ENCODE data around the gene SH3GL2.

The SH3GL2 gene

DNA sequence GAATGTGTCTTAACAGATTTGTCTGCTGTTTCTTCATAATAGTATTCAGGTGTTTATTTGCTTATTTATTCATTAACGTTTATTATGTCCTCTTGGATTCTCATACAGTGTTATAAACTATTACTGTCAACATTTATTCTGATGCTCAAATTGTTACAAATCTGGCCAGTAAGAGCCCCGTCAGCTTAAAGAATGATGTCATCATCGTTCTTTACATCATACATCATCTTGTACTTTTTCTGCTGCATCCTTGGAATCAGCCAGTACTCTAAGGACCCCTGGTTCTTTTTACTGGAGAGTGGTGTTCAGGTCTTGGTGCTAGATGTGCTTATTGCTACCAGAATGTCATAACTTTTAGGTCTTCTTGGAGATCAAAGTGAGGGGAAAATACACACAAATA, 86.6 kb downstream of the SH3GL2 start:
- no peak for DNase-seq

- no peak for DNase-seq
Observed at GRCh38 chr9:17669206-17669605, 90.3 kb downstream of the SH3GL2 start.

- no peak for DNase-seq
Observed at GRCh38 chr9:17682684-17683083, 103.8 kb downstream of the SH3GL2 start.

- no peak for DNase-seq
Observed at GRCh38 chr9:17688834-17689233, 110.0 kb downstream of the SH3GL2 start.

DNA sequence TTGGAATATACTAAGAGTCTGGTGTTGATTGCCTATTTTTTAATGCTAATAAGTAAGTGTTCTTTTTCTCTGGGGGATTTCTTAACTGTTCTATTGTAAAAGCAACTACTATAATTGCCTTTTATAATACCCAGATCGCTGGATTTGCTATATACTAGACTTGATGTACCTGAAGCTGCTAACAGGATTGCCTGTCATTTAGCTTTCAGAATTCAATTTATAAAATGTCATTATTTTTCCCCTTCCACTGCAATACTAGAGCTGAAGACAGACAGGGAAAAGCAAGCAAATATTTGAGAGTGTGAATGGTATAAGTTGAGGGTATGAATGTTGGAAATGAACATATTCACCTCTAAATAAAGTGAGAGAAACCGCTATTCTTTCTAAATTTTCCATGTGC, 115.5 kb downstream of the SH3GL2 start:
- no peak for DNase-seq

DNA sequence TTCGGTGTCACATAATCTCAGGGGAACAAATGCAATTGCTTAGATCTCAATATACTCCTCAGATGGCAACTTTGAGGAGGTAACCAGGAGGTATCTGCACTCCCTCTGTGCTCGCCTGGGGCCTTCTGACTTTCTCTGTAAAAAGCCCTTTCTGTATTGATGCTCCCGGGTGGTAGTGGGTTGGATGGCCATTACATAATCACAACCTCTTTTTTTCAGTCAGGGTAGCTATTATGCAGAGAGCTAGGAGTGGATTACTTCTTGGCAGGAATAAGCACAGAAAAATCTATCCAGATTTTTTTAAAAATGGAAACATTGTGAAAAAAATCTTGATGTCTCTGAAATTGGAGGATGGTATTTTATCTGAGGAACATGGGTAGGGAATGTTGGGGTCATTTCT, 116.6 kb downstream of the SH3GL2 start:
- DNase-seq: no peak

DNA sequence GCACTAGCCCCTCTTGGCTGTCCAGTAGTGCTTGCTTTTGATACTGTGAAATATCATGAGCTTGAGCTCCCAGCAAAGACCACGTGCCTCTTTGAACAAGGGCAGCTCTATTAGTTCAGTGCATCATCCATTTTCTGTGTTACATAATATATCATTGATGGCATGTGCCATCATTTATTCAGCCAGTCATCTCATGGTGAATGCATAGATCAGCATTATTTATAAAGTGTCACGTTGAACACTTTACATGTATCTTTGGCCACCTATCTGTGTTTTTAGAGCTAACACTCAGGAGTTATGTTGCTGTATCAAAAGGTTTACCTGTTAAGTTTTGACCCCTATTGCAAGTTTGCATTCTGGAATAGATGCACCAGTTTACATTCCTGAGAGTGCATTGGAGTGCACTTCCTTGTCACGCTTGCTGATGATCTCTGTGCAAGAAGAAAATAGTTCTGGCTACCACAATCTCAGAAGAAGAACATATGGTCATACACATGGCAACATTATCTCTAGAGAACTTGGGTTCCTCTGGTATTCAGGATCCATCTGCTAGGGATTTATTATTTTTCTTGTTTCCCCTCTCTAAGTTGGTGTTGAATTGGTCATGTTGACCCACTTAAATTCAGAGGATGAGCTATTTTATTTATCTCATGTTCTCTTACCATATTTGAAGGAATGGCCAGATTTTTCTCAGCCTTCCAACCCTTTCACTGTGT, 120.9 kb downstream of the SH3GL2 start:
- no peak for DNase-seq

- no peak for DNase-seq
Observed at GRCh38 chr9:17706347-17706746, 127.5 kb downstream of the SH3GL2 start.

GRCh38 chr9:17719053-17719452, 140.2 kb downstream of the SH3GL2 start:
- DNase-seq: no peak

DNA sequence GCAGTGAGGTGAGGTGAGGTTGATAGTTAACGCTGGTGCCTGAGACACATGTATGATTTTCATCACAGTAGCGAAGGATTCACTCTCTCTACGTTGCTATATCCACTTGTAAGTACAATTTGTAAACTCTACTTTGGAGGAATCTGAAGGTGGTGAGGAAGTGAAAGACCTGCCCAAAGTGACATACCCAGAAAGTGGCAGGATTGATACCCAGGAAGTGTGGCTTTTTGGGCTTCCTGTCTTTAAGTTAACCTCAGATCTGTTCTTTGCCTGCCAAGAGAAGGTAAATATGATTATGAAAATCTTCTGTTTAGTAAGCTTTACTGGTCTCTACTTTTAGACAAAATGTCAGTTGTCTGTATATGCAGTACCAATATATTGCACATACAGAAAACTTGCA, 143.1 kb downstream of the SH3GL2 start:
- DNase-seq: no peak

DNA sequence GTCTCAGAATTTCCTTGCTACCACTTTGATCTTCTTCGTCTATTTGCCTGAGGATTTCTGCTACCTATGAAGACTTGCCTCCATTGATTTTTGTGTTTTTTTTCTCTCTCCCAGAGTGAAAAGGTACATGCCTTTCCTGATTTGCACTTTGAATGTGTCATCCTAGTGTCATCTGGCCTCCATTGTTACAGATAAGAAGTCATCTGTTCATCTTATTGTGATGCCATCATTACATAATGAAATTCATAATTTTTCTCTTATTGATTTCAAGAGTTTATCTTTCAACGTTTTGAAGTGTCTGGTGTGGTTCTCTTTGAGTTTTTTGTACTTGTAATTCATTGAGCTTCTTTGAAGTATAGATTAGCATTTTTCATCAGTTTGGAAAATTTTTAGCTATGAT, 144.8 kb downstream of the SH3GL2 start:
- DNase-seq: no peak

GRCh38 chr9:17725399-17726010, 146.6 kb downstream of the SH3GL2 start:
- no peak for DNase-seq

DNA sequence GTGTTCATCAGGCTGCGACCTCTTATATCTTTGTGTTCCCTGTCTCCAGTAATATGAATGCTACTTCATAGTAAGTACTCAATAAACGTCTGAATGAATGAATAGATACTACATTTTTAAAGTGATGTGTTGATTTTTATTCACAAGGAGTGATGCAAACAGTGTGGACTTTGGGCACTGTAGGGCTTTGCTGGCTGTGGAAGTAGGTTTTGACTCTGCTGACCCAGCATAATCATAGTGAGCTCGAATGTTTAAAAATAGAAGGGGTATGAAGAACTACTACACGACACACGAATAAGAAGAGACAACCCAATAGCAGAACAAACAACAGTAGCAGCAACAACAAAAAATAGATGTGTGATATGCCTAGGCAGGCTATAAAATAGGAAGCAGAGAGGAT, 147.4 kb downstream of the SH3GL2 start:
- DNase-seq: no peak

GRCh38 chr9:17730899-17731298, 152.0 kb downstream of the SH3GL2 start:
- DNase-seq: no peak

DNA sequence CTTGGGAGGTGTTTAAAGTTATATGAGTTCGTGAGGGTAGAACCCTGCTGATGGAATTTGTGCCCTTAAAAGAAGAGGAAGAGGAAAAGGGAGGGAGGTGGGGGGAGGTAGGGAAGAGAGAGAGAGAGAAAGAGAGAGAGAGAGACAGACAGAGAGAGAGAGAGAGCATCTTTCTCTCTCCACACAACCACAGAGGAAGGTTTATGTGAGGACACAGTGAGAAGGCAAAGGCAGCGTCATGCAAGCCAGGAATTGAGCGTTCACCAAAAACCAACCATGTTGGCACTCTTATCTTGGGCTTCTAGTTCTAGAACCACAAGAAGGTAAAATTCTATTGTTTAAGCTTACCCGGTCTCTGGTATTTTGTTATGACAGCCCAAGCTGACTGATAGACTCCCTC, 152.4 kb downstream of the SH3GL2 start:
- no peak for DNase-seq

GRCh38 chr9:17734674-17735073, 155.8 kb downstream of the SH3GL2 start:
- DNase-seq: no peak

GRCh38 chr9:17735859-17736258, 157.0 kb downstream of the SH3GL2 start:
- DNase-seq: no peak

DNA sequence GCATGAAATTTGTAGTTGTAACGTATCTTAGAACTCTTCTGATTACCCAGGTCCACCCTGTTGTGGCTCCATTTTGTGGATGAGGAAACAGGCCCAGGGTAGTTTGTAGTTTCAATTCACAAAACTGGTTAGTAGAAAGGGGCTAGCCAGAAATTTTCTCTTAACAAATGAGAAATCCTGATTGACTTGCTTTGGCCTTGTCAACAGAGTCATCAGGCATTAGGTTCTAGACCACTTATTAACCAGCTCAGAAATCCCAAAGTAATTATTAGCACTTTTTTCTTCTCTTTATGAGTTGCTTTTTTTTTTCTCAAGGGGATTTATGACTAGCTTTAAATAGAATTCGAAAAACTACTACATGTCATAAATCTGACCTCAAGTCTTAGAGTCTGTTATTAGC, 160.2 kb downstream of the SH3GL2 start:
- DNase-seq: no peak

- no peak for DNase-seq
Observed at GRCh38 chr9:17739736-17740135, 160.9 kb downstream of the SH3GL2 start.

GRCh38 chr9:17742067-17742466, 163.2 kb downstream of the SH3GL2 start:
- no peak for DNase-seq

- no peak for DNase-seq
Observed at GRCh38 chr9:17744786-17745185, 165.9 kb downstream of the SH3GL2 start.

DNA sequence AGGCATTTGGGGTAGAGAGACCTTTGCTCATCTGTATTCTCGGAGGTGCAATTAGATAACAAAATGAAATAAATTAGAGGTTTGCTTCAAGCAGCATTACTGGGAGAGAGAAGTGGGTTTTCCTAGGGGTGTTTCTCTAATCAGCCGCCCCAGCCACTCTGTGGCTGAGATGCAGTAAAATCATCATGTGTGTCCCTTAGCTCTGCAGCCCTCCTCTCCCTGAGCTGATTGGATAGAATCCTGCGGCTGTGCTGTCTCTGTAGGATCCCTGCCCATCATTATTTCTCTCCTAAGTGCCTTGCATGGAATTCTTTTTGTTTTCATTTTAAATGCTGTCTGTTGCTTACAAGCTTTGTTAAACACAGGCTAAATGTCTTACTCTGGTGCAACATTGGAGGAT, 171.4 kb downstream of the SH3GL2 start:
- DNase-seq: no peak

DNA sequence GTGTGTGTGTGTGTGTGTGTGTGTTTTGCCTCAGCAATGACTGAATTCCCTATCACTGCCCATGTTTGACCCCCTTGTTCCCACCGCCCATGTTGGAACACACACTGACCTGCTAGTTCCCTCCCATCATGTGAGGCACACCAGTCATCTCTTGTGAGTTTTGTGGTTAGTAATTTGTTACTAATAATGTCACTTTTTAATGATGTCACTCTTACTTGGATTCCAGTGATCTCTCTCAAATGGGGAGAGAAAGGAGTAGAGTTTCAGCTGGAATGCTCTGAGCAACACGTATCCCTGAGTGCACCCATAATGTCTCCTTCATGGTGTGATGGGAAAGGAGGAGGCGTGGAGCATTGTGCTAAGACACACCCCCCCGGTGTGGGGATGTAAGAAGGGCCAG, 172.6 kb downstream of the SH3GL2 start:
- DNase-seq: no peak

GRCh38 chr9:17752021-17752420, 173.2 kb downstream of the SH3GL2 start:
- DNase-seq: no peak

- DNase-seq: no peak
Observed at GRCh38 chr9:17757816-17758215, 178.9 kb downstream of the SH3GL2 start.
